Measurements from ENCODE around the gene MCM7.

DNA sequence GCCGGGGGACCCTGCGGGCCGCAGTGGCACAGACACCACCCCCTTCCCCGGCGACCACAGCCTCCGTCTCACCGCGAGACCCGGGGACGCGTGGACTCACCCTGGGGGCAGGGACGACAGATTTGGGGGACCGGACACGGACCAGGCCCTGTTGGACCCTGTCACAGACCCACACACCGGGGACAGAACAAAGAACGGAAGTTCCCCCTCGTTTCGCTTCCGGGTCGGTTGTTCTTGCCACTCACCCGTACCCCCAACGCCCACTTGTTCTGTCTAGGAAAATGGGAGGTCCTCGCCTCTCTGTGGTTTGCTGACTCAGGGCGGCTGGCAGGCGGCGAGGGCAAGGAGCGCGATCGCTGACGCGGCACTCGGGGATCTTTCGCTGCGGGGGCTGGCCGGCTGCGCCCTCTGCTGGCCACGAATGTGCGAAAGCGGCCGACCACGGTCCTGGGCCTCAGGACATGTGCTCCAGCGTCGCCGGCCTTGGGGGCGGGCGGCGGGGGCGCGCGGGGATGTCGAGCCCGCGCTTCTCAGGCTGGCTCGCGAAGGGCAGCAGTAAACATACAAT, 19.6 kb downstream of the MCM7 start, which contains the start of gene ZNF3:
- TF ChIP-seq, protein P1, sequence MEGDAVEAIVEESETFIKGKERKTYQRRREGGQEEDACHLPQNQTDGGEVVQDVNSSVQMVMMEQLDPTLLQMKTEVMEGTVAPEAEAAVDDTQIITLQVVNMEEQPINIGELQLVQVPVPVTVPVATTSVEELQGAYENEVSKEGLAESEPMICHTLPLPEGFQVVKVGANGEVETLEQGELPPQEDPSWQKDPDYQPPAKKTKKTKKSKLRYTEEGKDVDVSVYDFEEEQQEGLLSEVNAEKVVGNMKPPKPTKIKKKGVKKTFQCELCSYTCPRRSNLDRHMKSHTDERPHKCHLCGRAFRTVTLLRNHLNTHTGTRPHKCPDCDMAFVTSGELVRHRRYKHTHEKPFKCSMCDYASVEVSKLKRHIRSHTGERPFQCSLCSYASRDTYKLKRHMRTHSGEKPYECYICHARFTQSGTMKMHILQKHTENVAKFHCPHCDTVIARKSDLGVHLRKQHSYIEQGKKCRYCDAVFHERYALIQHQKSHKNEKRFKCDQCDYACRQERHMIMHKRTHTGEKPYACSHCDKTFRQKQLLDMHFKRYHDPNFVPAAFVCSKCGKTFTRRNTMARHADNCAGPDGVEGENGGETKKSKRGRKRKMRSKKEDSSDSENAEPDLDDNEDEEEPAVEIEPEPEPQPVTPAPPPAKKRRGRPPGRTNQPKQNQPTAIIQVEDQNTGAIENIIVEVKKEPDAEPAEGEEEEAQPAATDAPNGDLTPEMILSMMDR (IDR thresholded peaks at IDR 0.05), result peak; percentile 80 to 93 (median 91)
- TF ChIP-seq POLR2A (IDR thresholded peaks at IDR 0.05), result peak; percentile 57 to 70

All from sigmoid colon (tissue), 3 donors.